H9 (cell line): Measurements from ENCODE around the gene TSSK2. TPM values are rescaled to one million over a fixed set of nuclear protein-coding genes. Genes with fewer than 3 reads are reported as not detected.

Source experiments
- DNase-seq: peaks from one replicate; pipeline ENCODE4 v3.0.0-alpha.2; 2017
- H2AFZ ChIP-seq: one replicate; pipeline ENCODE4 v1.6.1; 2013; ENCODE audit warnings: mild to moderate bottlenecking, low read length, control low read depth, moderate library complexity
- H2AK5ac ChIP-seq: 2 replicates; pipeline ENCODE4 v1.6.1; 2013; ENCODE audit warnings: low read length, control low read depth, mixed read lengths; ENCODE audit not compliant: insufficient read length
- H2BK120ac ChIP-seq: one replicate; pipeline ENCODE4 v1.6.1; 2013; ENCODE audit warnings: low read depth, mild to moderate bottlenecking, low read length, control low read depth, inconsistent platforms; ENCODE audit not compliant: poor library complexity, severe bottlenecking
- H2BK12ac ChIP-seq: 2 replicates; pipeline ENCODE4 v1.6.1; 2013; ENCODE audit warnings: low read length, control low read depth, mixed read lengths, low read depth; ENCODE audit not compliant: insufficient read length
- H2BK15ac ChIP-seq: 2 replicates; pipeline ENCODE4 v1.6.1; 2013; ENCODE audit warnings: low read depth, low read length, control low read depth
- H2BK20ac ChIP-seq: one replicate; pipeline ENCODE4 v1.6.1; 2013; ENCODE audit warnings: low read depth, mild to moderate bottlenecking, low read length, control low read depth, inconsistent platforms; ENCODE audit not compliant: poor library complexity, severe bottlenecking
- H2BK5ac ChIP-seq: 2 replicates; pipeline ENCODE4 v1.6.1; 2013; ENCODE audit warnings: low read length, control low read depth, mixed read lengths; ENCODE audit not compliant: insufficient read length
- H3K14ac ChIP-seq: 2 replicates; pipeline ENCODE4 v1.6.1; 2013; ENCODE audit warnings: low read length, control low read depth; ENCODE audit not compliant: insufficient read depth
- H3K18ac ChIP-seq: 2 replicates; pipeline ENCODE4 v1.6.1; 2013; ENCODE audit warnings: low read depth, mild to moderate bottlenecking, mixed read lengths, low read length, control low read depth; ENCODE audit not compliant: insufficient read length
- H3K23ac ChIP-seq: 2 replicates; pipeline ENCODE4 v1.6.1; 2013; ENCODE audit warnings: low read length, control low read depth, mixed read lengths, low read depth; ENCODE audit not compliant: insufficient read length
- H3K23me2 ChIP-seq: 2 replicates; pipeline ENCODE4 v1.6.1; 2013; ENCODE audit warnings: low read depth, mild to moderate bottlenecking, mixed read lengths, low read length, control low read depth; ENCODE audit not compliant: insufficient read length, poor library complexity, severe bottlenecking
- H3K27ac ChIP-seq: 2 replicates; pipeline ENCODE4 v1.5.1; 2013; ENCODE audit warnings: low read length, control low read depth, mixed read lengths, low read depth; ENCODE audit not compliant: insufficient read length
- H3K27me3 ChIP-seq: 2 replicates; pipeline ENCODE4 v1.6.1; 2013; ENCODE audit warnings: low read length, control low read depth, inconsistent platforms; ENCODE audit not compliant: insufficient read depth
- H3K4ac ChIP-seq: 2 replicates; pipeline ENCODE4 v1.6.1; 2013; ENCODE audit warnings: low read depth, mild to moderate bottlenecking, control low read depth, inconsistent platforms, low read length, moderate library complexity
- H3K4me1 ChIP-seq: 2 replicates; pipeline ENCODE4 v1.6.1; 2013; ENCODE audit warnings: low read length, control low read depth, inconsistent platforms; ENCODE audit not compliant: insufficient read depth
- H3K4me2 ChIP-seq: 2 replicates; pipeline ENCODE4 v1.6.1; 2013; ENCODE audit warnings: low read length, control low read depth, mixed read lengths; ENCODE audit not compliant: insufficient read length, insufficient read depth
- H3K56ac ChIP-seq: 2 replicates; pipeline ENCODE4 v1.6.1; 2013; ENCODE audit warnings: low read depth, mild to moderate bottlenecking, mixed read lengths, low read length, control low read depth; ENCODE audit not compliant: insufficient read length
- H3K79me1 ChIP-seq: 2 replicates; pipeline ENCODE4 v1.6.1; 2013; ENCODE audit warnings: low read depth, mild to moderate bottlenecking, moderate library complexity, low read length, control low read depth, inconsistent platforms; ENCODE audit not compliant: insufficient read depth, poor library complexity, severe bottlenecking
- H3K79me2 ChIP-seq: 2 replicates; pipeline ENCODE4 v1.6.1; 2013; ENCODE audit warnings: low read length, control low read depth, inconsistent platforms; ENCODE audit not compliant: insufficient read depth
- H3K9ac ChIP-seq: 2 replicates; pipeline ENCODE4 v1.6.1; 2013; ENCODE audit warnings: low read length, control low read depth, mixed read lengths; ENCODE audit not compliant: insufficient read length; ENCODE audit errors: extremely low read depth
- H3K9me3 ChIP-seq: one replicate; pipeline ENCODE4 v1.6.1; 2013; ENCODE audit warnings: low read depth, low read length, inconsistent platforms; ENCODE audit not compliant: control insufficient read depth
- H3T11ph ChIP-seq: one replicate; pipeline ENCODE4 v1.6.1; 2013; ENCODE audit warnings: mild to moderate bottlenecking, low read length, control low read depth, inconsistent platforms
- H4K20me1 ChIP-seq: one replicate; pipeline ENCODE4 v1.6.1; 2013; ENCODE audit not compliant: control insufficient read depth, insufficient read length, insufficient read depth
- H4K5ac ChIP-seq: 2 replicates; pipeline ENCODE4 v1.6.1; 2013; ENCODE audit warnings: low read depth, mild to moderate bottlenecking, mixed read lengths, low read length, control low read depth; ENCODE audit not compliant: insufficient read length
- H4K8ac ChIP-seq: replicated peaks from 2 replicates; pipeline ENCODE4 v1.6.1; 2013; ENCODE audit warnings: low read length, control low read depth, mixed read lengths, low read depth; ENCODE audit not compliant: insufficient read length
- H4K91ac ChIP-seq: 2 replicates; pipeline ENCODE4 v1.6.1; 2013; ENCODE audit warnings: low read depth, mild to moderate bottlenecking, moderate library complexity, mixed read lengths, low read length, control low read depth; ENCODE audit not compliant: insufficient read length
- H3K27ac Mint-ChIP-seq, 3 experiments: 2 replicates in 2 of 3; 3 replicates in 1 of 3; pipeline ENCODE4 v1.8.0; 2020 to 2021; ENCODE audit warnings: mixed read lengths in 3 of 3, mild to moderate bottlenecking in 1 of 3, moderate library complexity in 1 of 3
- H3K27me3 Mint-ChIP-seq: 2 replicates; pipeline ENCODE4 v1.8.0; 2021; ENCODE audit warnings: low read depth, mild to moderate bottlenecking, moderate library complexity, mixed read lengths
- H3K36me3 Mint-ChIP-seq, 3 experiments: 2 replicates in 2 of 3; 3 replicates in 1 of 3; pipeline ENCODE4 v1.8.0; 2020 to 2021; ENCODE audit warnings: low read depth in 3 of 3, mixed read lengths in 3 of 3; ENCODE audit not compliant: insufficient read depth in 1 of 3
- H3K4me1 Mint-ChIP-seq, 2 experiments: 2 replicates each; pipeline ENCODE4 v1.8.0; 2020; ENCODE audit warnings: mixed read lengths in 2 of 2
- H3K4me3 Mint-ChIP-seq, 2 experiments: 2 replicates in 1 of 2; 3 replicates in 1 of 2; pipeline ENCODE4 v1.8.0; 2020 to 2021; ENCODE audit warnings: mild to moderate bottlenecking in 2 of 2, mixed read lengths in 2 of 2, moderate library complexity in 1 of 2
- H3K9me3 Mint-ChIP-seq, 2 experiments: 2 replicates in 1 of 2; 3 replicates in 1 of 2; pipeline ENCODE4 v1.8.0; 2020; ENCODE audit warnings: mild to moderate bottlenecking in 2 of 2, mixed read lengths in 2 of 2, moderate library complexity in 1 of 2
- CTCF ChIP-seq: fragments of 200-600 bp; sonication (generic); conservative IDR thresholded peaks from 3 replicates; pipeline ENCODE4 v1.8.0; 2021; ENCODE audit warnings: antibody characterized with exemption, mild to moderate bottlenecking
- WGBS: extraction: QIAGEN DNeasy Blood & Tissue Kit; methylation state at CpG from one replicate; pipeline ENCODE4 v1.1.7; 2013; ENCODE audit warnings: missing lambda C conversion rate, low lambda C conversion rate, mixed read lengths; ENCODE audit not compliant: insufficient read length; ENCODE audit errors: extremely low coverage; 5-methylcytosine and 5-hydroxymethylcytosine counted together
- total RNA-seq: library from RNA; stranded (reverse); gene quantifications from 2 replicates; pipeline ENCODE4 v1.2.1, GENCODE V29; 2021

The TSSK2 gene
- total RNA-seq, 1 experiment from 2014 or later, result not detected

DNA sequence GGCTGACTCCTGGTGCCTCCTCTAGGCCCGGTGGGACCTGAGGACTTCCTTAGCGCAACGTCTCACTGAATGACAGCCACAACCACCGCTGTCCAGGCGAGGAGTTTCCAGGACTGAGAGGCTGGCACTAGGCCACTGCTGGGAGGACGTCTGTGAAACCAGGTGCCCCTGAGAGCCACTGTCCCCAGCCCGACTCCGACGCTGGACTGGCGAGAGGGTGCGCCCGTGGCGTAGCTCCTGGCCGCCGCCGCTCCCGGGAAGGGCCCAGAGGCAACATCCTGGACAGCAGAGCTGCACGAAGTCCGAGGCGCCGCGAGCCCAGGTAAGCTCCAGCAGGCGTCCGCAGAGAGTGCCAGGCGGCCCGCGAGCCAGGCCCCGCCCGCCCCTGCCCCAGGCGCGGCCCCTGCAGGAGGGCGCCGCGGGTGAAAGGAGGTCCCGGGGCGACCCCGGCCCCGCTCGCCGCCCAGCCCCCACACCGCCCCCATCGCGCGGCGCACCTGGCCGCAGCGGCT, 9.4 kb upstream of the TSSK2 start:
- no peak overlapping the region for H3K4ac ChIP-seq
- no peaks in the 10 kb centered on the region for H4K20me1 ChIP-seq
- H3K27ac ChIP-seq, result no peak overlapping the region
- no peak overlapping the region for H2BK20ac ChIP-seq
- Mint-ChIP-seq H3K27ac (peak overlapping the region in 1 of 3 experiments; percentile 86; a peak in 2 of 7 replicates), H3K4me1 (peaks cover 26% of the 10 kb centered on the region in 2 experiments), H3K27me3 (peaks cover 18% of the 10 kb centered on the region), H3K36me3 (peaks cover 0 to 4% (median 3%) of the 10 kb centered on the region in 3 experiments; a peak in 3 of 7 replicates), H3K9me3 (no peaks in the 10 kb centered on the region; a peak in 3 of 5 replicates), H3K4me3 (peak overlapping the region; percentile 83 to 93)
- no peaks in the 10 kb centered on the region for H3K27me3 ChIP-seq
- peaks cover 26% of the 10 kb centered on the region; the same call in 1 of the 2 replicates for H3K79me2 ChIP-seq
- H2BK15ac ChIP-seq, result no peak overlapping the region
- H3K23ac ChIP-seq, result no peak overlapping the region
- H4K5ac ChIP-seq, result no peak overlapping the region
- peaks cover 3% of the 10 kb centered on the region; the same call in 1 of the 2 replicates for H3K4me1 ChIP-seq
- H2BK120ac ChIP-seq, result no peak overlapping the region
- H3K23me2 ChIP-seq, result peaks cover 9% of the 10 kb centered on the region
- no peaks in the 10 kb centered on the region for H3K9me3 ChIP-seq
- no peak overlapping the region for H2AK5ac ChIP-seq
- no peak overlapping the region for H3K56ac ChIP-seq
- H4K8ac ChIP-seq, result no peak overlapping the region
- peak overlapping the region; percentile 72 for H3K9ac ChIP-seq
- no peak overlapping the region for H4K91ac ChIP-seq
- no peak overlapping the region for H2BK12ac ChIP-seq
- H3K18ac ChIP-seq, result peak overlapping the region; percentile 83
- H3K4me2 ChIP-seq, result peak overlapping the region; percentile 90
- WGBS, result no CpG with 5 or more reads among the region's 47 CpGs
- DNase-seq, result peak; percentile 53
- H2AFZ ChIP-seq, result no peak overlapping the region
- H3K79me1 ChIP-seq, result peaks cover 11% of the 10 kb centered on the region
- no peak overlapping the region for H2BK5ac ChIP-seq
- TF ChIP-seq CTCF, result no peak
- H3K14ac ChIP-seq, result peak overlapping the region; percentile 90; the same call in 1 of the 2 replicates
- no peak overlapping the region for H3T11ph ChIP-seq
